Measurements from ENCODE around the gene CDC42BPG.

The CDC42BPG gene

DNA sequence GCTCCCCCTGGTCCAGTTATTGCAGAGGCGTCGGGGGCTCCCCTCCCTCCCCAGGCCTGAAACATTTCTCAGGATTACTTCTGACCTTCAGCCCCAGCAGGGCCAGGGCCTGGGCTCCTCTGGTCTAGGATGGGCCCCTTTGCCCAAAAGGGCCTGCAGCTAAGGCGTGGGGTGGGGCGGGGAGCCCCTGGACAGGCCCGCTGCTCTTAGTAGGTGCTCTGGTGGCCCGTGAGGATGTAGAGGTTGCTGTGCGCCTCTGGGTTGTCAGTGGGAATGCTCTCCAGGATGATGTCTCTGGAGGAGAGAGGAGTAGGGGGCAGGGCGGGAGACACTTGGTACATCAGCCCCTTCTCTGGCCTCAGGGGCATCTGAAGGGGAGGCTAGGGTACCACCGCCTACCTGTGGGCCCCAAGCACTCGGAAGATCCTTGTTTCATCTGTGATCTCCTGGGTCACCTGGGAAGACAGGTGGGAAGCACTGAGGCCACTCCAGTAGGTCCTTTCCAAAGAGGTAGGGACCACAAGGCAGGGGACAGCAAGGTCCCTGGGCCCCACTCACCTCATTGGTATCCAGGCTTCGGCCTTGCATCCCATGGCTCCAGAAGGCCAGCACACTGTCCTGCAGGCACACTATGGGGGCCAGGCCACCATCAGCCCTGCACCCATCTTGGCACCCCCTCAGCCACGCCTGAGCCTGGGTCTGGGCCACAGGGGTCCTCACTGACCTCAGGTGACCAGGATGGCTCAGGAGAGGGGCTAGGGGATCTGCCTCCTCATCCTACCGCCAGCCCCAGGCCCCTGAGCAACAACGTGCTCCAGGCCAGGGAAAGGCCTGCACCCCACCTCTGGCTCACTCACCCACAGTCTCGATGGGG lies 54.9 kb downstream of the CDC42BPG start:
- Histone ChIP-seq H3K36me3 (ENCODE audit: insufficient read depth) (no peaks in the 10 kb centered on the region), H3K27me3 (ENCODE audit: insufficient read depth, low read depth) (no peaks in the 10 kb centered on the region), H3K4me2 (no peak overlapping the region), H4K20me1 (ENCODE audit: insufficient read depth) (no peaks in the 10 kb centered on the region), H3K4me1 (ENCODE audit: low read depth, poor library complexity, severe bottlenecking) (no peaks in the 10 kb centered on the region), H3K4me3 (IDR thresholded peaks at IDR 0.05; ENCODE audit: insufficient read depth, low read depth, low read length) (no peak overlapping the region), H2AFZ (ENCODE audit: low read depth) (no peak overlapping the region), H3K9ac (no peak overlapping the region), H3K79me2 (ENCODE audit: insufficient read depth, low read depth) (no peaks in the 10 kb centered on the region), H3K27ac (no peak overlapping the region)
- TF ChIP-seq, protein P1, sequence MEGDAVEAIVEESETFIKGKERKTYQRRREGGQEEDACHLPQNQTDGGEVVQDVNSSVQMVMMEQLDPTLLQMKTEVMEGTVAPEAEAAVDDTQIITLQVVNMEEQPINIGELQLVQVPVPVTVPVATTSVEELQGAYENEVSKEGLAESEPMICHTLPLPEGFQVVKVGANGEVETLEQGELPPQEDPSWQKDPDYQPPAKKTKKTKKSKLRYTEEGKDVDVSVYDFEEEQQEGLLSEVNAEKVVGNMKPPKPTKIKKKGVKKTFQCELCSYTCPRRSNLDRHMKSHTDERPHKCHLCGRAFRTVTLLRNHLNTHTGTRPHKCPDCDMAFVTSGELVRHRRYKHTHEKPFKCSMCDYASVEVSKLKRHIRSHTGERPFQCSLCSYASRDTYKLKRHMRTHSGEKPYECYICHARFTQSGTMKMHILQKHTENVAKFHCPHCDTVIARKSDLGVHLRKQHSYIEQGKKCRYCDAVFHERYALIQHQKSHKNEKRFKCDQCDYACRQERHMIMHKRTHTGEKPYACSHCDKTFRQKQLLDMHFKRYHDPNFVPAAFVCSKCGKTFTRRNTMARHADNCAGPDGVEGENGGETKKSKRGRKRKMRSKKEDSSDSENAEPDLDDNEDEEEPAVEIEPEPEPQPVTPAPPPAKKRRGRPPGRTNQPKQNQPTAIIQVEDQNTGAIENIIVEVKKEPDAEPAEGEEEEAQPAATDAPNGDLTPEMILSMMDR (conservative IDR thresholded peaks at IDR 0.05; ENCODE audit: low read depth, low read length) = no peak

DNA sequence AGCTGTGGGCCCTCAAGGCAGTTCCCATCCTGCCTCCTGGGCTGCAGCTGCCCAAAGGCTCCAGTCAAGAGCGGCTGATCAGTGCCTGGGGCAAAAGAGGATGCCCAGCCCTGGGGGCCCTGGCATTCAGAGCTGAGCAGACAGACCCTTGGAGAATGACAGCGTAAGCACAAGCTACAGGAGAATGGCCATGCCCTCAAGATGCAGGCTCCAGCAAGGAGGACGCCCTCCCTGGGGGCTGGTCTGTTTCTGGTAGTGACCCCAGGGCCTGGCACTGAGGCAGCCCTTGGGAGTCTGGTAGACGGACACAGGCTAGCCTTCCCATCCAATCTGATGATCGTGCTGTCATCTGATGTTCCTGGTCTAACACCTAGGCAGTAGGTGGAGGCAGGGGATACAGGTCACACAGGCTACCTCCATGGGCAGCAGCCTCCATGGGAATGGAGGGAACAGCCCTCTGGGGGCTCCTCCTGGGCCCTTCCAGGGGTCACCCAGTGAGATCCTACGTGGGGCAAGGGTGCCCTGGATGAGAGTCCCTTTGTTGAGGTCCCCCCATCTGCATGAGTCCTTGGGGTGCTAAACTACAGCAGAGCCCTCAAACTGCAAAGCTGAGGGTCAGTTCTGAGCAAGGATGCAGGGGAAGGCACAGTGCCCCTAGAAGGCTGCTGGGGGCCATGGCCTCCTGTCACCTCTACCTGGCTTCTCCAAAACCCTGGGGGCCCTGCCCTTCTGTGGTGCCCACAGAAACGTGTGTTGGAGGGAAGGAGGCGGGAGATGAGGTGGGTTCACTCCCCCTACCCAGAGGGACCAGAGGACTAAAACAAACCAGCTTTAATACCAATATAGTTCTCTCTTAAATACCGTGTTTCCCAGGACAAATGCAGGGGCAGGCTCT lies 55.9 kb downstream of the CDC42BPG start:
- Histone ChIP-seq H3K27me3 (ENCODE audit: insufficient read depth, low read depth) (no peaks in the 10 kb centered on the region), H3K27ac (no peak overlapping the region), H3K4me3 (IDR thresholded peaks at IDR 0.05; ENCODE audit: insufficient read depth, low read depth, low read length) (no peak overlapping the region), H2AFZ (ENCODE audit: low read depth) (no peak overlapping the region), H3K9ac (no peak overlapping the region), H3K79me2 (ENCODE audit: insufficient read depth, low read depth) (no peaks in the 10 kb centered on the region), H3K4me2 (no peak overlapping the region), H3K36me3 (ENCODE audit: insufficient read depth) (no peaks in the 10 kb centered on the region), H3K4me1 (ENCODE audit: low read depth, poor library complexity, severe bottlenecking) (no peaks in the 10 kb centered on the region), H4K20me1 (ENCODE audit: insufficient read depth) (no peaks in the 10 kb centered on the region)
- TF ChIP-seq, protein P1 (conservative IDR thresholded peaks at IDR 0.05; ENCODE audit: low read depth, low read length) = no peak

DNA sequence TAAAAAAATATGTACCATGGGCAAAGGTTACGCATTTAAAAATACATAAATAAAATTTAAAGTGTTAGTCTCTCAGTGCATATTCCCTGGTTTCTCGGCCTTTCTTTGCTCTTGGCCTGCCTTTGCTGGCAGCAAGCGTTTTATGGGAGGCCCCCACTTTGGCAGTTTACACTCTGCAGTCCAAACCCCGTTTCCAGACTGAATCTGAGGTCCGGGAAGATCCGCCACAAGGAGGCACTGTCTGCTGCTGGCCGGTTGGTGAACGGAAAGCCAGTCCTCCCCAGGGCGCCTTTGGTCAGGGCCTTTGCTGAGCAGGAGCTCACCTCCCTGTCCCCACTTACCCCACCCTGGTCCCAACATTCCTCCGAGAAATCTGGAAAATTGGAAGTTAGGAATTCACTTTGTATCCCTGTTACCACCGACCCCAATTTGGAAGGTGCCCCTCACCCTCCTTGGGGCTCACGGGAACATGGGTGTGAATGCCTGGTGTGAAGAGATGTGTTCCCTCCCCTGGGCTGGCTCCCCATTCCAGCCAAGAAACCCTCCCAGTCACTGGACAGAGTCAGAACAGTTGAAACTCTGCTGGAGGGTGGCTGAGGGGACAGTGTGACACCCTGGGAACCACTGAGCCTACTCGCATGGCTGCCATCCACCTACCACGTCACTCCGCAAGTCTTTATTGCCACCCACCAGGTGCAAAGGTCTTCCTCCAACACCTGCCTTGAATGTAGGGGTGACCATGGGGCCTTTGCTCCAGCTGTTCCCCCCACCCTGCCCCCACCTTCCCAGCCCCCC lies 56.7 kb downstream of the CDC42BPG start:
- Histone ChIP-seq H3K36me3 (ENCODE audit: insufficient read depth) (no peaks in the 10 kb centered on the region), H3K4me1 (ENCODE audit: low read depth, poor library complexity, severe bottlenecking) (no peaks in the 10 kb centered on the region), H3K4me2 (no peak overlapping the region), H3K4me3 (IDR thresholded peaks at IDR 0.05; ENCODE audit: insufficient read depth, low read depth, low read length) (no peak overlapping the region), H2AFZ (ENCODE audit: low read depth) (no peak overlapping the region), H3K27me3 (ENCODE audit: insufficient read depth, low read depth) (no peaks in the 10 kb centered on the region), H3K79me2 (ENCODE audit: insufficient read depth, low read depth) (no peaks in the 10 kb centered on the region), H3K27ac (no peak overlapping the region), H4K20me1 (ENCODE audit: insufficient read depth) (no peaks in the 10 kb centered on the region), H3K9ac (no peak overlapping the region)
- TF ChIP-seq, protein P1 (conservative IDR thresholded peaks at IDR 0.05; ENCODE audit: low read depth, low read length) = peak; percentile 43

DNA sequence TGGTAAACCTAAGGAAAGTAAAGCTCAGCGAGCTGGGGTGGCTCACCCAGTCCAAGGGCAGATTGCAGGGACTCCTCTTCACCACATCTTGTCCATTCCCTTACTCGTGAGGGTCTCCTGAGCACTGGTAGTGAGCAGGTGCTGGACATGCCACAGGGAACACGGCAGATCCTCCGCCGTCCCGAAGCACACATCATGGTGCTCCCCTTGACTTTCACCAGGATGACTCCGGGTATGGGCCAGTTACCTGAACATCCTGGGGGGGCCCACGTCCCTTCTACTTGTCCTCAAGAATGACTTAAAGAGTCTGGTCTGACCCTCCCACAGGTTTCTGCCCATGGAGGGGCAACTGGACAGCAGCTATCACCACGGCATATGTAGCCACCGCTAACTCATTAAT lies 58.1 kb downstream of the CDC42BPG start:
- no peaks in the 10 kb centered on the region for H3K79me2 ChIP-seq (ENCODE audit: insufficient read depth, low read depth)
- H2AFZ ChIP-seq (ENCODE audit: low read depth) = no peak overlapping the region
- H3K27ac ChIP-seq = no peak overlapping the region
- no peak overlapping the region for H3K4me3 ChIP-seq (IDR thresholded peaks at IDR 0.05; ENCODE audit: insufficient read depth, low read depth, low read length)
- H3K36me3 ChIP-seq (ENCODE audit: insufficient read depth) = no peaks in the 10 kb centered on the region
- TF ChIP-seq, protein P1 (conservative IDR thresholded peaks at IDR 0.05; ENCODE audit: low read depth, low read length) = no peak
- H3K9ac ChIP-seq = no peak overlapping the region
- no peaks in the 10 kb centered on the region for H4K20me1 ChIP-seq (ENCODE audit: insufficient read depth)
- H3K27me3 ChIP-seq (ENCODE audit: insufficient read depth, low read depth) = no peaks in the 10 kb centered on the region
- H3K4me1 ChIP-seq (ENCODE audit: low read depth, poor library complexity, severe bottlenecking) = no peaks in the 10 kb centered on the region
- no peak overlapping the region for H3K4me2 ChIP-seq

Measured in KMS-11 (cell line).